K562 (cell line): Measurements from ENCODE around the gene RPL11. TPM values are rescaled to one million over a fixed set of nuclear protein-coding genes. Genes with fewer than 3 reads are reported as not detected.

ENCODE experiments used
- BCLAF1 ChIP-seq, 2 experiments: fragments of 450-650 bp in 1 of 2; IDR thresholded peaks; 2 replicates each; pipeline ENCODE4 v1.6.1; 2011 to 2017; ENCODE audit warnings: low read depth in 2 of 2, antibody characterized with exemption in 1 of 2, borderline replicate concordance in 1 of 2, low read length in 1 of 2, mild to moderate bottlenecking in 1 of 2, mixed read lengths in 1 of 2; ENCODE audit not compliant: control insufficient read depth in 1 of 2
- CEBPG ChIP-seq, 3 experiments: fragments of 200-800 bp in 1 of 3; sonication (Bioruptor generic) in 1 of 3; sonication (generic) in 1 of 3; formaldehyde crosslinking in 1 of 3; IDR thresholded peaks in 2 of 3; conservative IDR thresholded peaks in 1 of 3; 2 replicates each; pipeline versions ENCODE4 v1.6.1 to v1.8.0; 2016 to 2022; ENCODE audit warnings: missing compliant biosample characterization in 2 of 3, missing genetic modification characterization in 2 of 3, mild to moderate bottlenecking in 1 of 3, missing genetic modification reagents in 1 of 3
- E2F1 ChIP-seq: sonication (generic); formaldehyde crosslinking; IDR thresholded peaks from 2 replicates; pipeline ENCODE4 v1.8.1; 2023; ENCODE audit warnings: mild to moderate bottlenecking, missing genetic modification reagents, moderate library complexity
- HCFC1 ChIP-seq: IDR thresholded peaks from 2 replicates; pipeline ENCODE4 v1.6.1; 2012; ENCODE audit warnings: low read depth, low read length, improper control_type of control experiment
- MEF2A ChIP-seq: IDR thresholded peaks from 2 replicates; pipeline ENCODE4 v1.6.1; 2011; ENCODE audit warnings: low read depth, mild to moderate bottlenecking, low read length, moderate library complexity; ENCODE audit not compliant: control insufficient read depth
- NBN ChIP-seq: fragments of 450-650 bp; IDR thresholded peaks from 2 replicates; pipeline ENCODE4 v1.6.1; 2016; ENCODE audit warnings: low read depth, mild to moderate bottlenecking
- NCOA6 ChIP-seq: fragments of 450-650 bp; IDR thresholded peaks from 2 replicates; pipeline ENCODE4 v1.6.1; 2017; ENCODE audit warnings: mild to moderate bottlenecking
- POLR2A ChIP-seq: fragments of 450-650 bp; conservative IDR thresholded peaks from 2 replicates; pipeline ENCODE4 v1.6.1; 2016
- SLC30A9 ChIP-seq: fragments of 250-450 bp; sonication (Bioruptor Pico); IDR thresholded peaks from 2 replicates; pipeline ENCODE4 v1.8.0; 2022; ENCODE audit warnings: mild to moderate bottlenecking, moderate library complexity
- TAF15 ChIP-seq: fragments of 200-400 bp; formaldehyde crosslinking; IDR thresholded peaks from 2 replicates; pipeline ENCODE4 v1.6.1; 2017; ENCODE audit warnings: mild to moderate bottlenecking, low read depth, low read length, moderate library complexity
- THAP7 ChIP-seq: fragments of 250-450 bp; sonication (Bioruptor Pico); IDR thresholded peaks from 2 replicates; pipeline ENCODE4 v1.5.0; 2021
- ZBED1 ChIP-seq: IDR thresholded peaks from 2 replicates; pipeline ENCODE4 v1.6.1; 2014
- ZBTB17 ChIP-seq: fragments of 450-650 bp; formaldehyde crosslinking; IDR thresholded peaks from 2 replicates; pipeline ENCODE4 v1.4.0; 2020; ENCODE audit warnings: mild to moderate bottlenecking
- ZBTB9 ChIP-seq: fragments of 450-650 bp; formaldehyde crosslinking; IDR thresholded peaks from 2 replicates; pipeline ENCODE4 v1.4.0; 2020; ENCODE audit warnings: mild to moderate bottlenecking, moderate library complexity
- ZNF511 ChIP-seq: sonication (generic); formaldehyde crosslinking; IDR thresholded peaks from 2 replicates; pipeline ENCODE4 v1.8.0; 2022; ENCODE audit warnings: mild to moderate bottlenecking, missing genetic modification reagents
- ZNF655 ChIP-seq: fragments of 250-450 bp; sonication (Bioruptor Pico); IDR thresholded peaks from 2 replicates; pipeline ENCODE4 v1.5.0; 2021
- ZNF76 ChIP-seq: fragments of 250-450 bp; sonication (Bioruptor Pico); IDR thresholded peaks from 2 replicates; pipeline ENCODE4 v1.4.0; 2020; ENCODE audit warnings: mild to moderate bottlenecking, moderate library complexity, borderline replicate concordance
- ZZZ3 ChIP-seq: fragments of 450-650 bp; IDR thresholded peaks from 2 replicates; pipeline ENCODE4 v1.6.1; 2016; ENCODE audit warnings: antibody characterized with exemption, mild to moderate bottlenecking, moderate library complexity
- polyA plus RNA-seq, 8 experiments: library from polyadenylated mRNA; depleted of rRNA in 4 of 8; stranded (reverse) in 5 of 8; unstranded in 3 of 8; fragments of >200 nt; fragmentation: Nextera tagmentation in 2 of 8; fragmentation: Illumina TruSeq in 1 of 8; extraction: Ambion mirVana in 2 of 8; extraction: Trizol in 1 of 8; gene quantifications; 2 replicates each; pipeline versions ENCODE4 v1.2.1 to v1.2.3, GENCODE V29; 2011 to 2014; ENCODE audit warnings: inconsistent platforms in 1 of 8, missing spikeins in 1 of 8
- total RNA-seq, 7 experiments: library from RNA; depleted of rRNA in 6 of 7; stranded (reverse); fragments of >200 nt in 6 of 7; fragmentation: Illumina TruSeq in 2 of 7; extraction: Trizol in 2 of 7; gene quantifications; 2 replicates each; pipeline versions ENCODE4 v1.2.1 to v1.2.3, GENCODE V29; 2011 to 2021; ENCODE audit warnings: low replicate concordance in 1 of 7

Gene RPL11
- total and polyA plus RNA-seq, 9 of the 15 experiments (the other 6 are each of a cell fraction or from before 2014, with no cell fraction given) = 1,781 to 4,526 (median 3,111) TPM

GRCh38 chr1:23691499-23692307, at the start of gene RPL11 (continued):
- TF ChIP-seq MEF2A (peak; percentile 87), CEBPG (CRISPR knock-in tag; IDR thresholded peaks at IDR 0.05) (no peak; the same call in 1 of the 2 replicates), CEBPG (tag; conservative IDR thresholded peaks at IDR 0.05 in 1 of 2, IDR thresholded peaks at IDR 0.05 in 1 of 2) (no peak), ZBTB9 (peak; percentile 91; the same call in 1 of the 2 replicates), TAF15 (no peak), ZNF76 (CRISPR knock-in tag) (peak; percentile 88), ZNF511 (CRISPR knock-in tag) (peak; percentile 97), NBN (peak; percentile 71; the same call in 1 of the 2 replicates), E2F1 (CRISPR knock-in tag) (peak; percentile 86), NCOA6 (0 out of 2 replicates have a peak, but pooled peaks have one; percentile 18), ZNF655 (no peak), ZBTB17 (peak; percentile 76), BCLAF1 (IDR thresholded peaks at IDR 0.05; ENCODE audit: borderline replicate concordance in 1 of 2, control insufficient read depth in 1 of 2, low read depth in 2 of 2, low read length in 1 of 2) (0 out of 4 replicates have a peak, but pooled peaks of 1 of the 2 experiments have one; percentile 82), ZZZ3 (peak; percentile 100), SLC30A9 (CRISPR knock-in tag) (no peak), THAP7 (no peak), HCFC1 (peak; percentile 78), POLR2A (peak; percentile 99), ZBED1 (peak; percentile 73; the same call in 1 of the 2 replicates)
